Neural progenitor cell (in vitro differentiated cells): Measurements from ENCODE around the gene SMAD6. TPM values are rescaled to one million over a fixed set of nuclear protein-coding genes. Genes with fewer than 3 reads are reported as not detected.

Experiments used
- DNase-seq: peaks from one replicate; pipeline ENCODE4 v3.0.0-alpha.2; 2016; ENCODE audit warnings: low spot score
- H2AFZ ChIP-seq: fragments of 200-600 bp; sonication (generic); replicated peaks from 2 replicates; pipeline ENCODE4 v1.6.1; 2016; ENCODE audit warnings: antibody characterized with exemption
- H3F3A ChIP-seq: fragments of 200-600 bp; sonication (generic); 2 replicates; pipeline ENCODE4 v1.6.1; 2016; ENCODE audit warnings: antibody characterized with exemption, low read depth
- H3K27ac ChIP-seq: fragments of 200-600 bp; sonication (generic); 2 replicates; pipeline ENCODE4 v1.5.1; 2016; ENCODE audit warnings: mild to moderate bottlenecking
- H3K27me3 ChIP-seq: fragments of 200-600 bp; sonication (generic); 2 replicates; pipeline ENCODE4 v1.6.1; 2016; ENCODE audit warnings: mild to moderate bottlenecking, moderate library complexity
- H3K36me3 ChIP-seq: fragments of 200-600 bp; sonication (generic); 2 replicates; pipeline ENCODE4 v1.5.1; 2016
- H3K4me1 ChIP-seq: fragments of 200-600 bp; sonication (generic); 2 replicates; pipeline ENCODE4 v1.6.1; 2016; ENCODE audit warnings: mixed run types
- H3K4me2 ChIP-seq: fragments of 200-600 bp; sonication (generic); 2 replicates; pipeline ENCODE4 v1.6.1; 2016
- H3K4me3 ChIP-seq: fragments of 200-600 bp; sonication (generic); 2 replicates; pipeline ENCODE4 v1.5.1; 2016
- H3K79me2 ChIP-seq: fragments of 200-600 bp; sonication (generic); 2 replicates; pipeline ENCODE4 v1.6.1; 2016; ENCODE audit warnings: low read depth
- H3K9ac ChIP-seq: fragments of 200-600 bp; sonication (generic); 2 replicates; pipeline ENCODE4 v1.6.1; 2016
- H3K9me3 ChIP-seq: fragments of 200-600 bp; sonication (generic); 2 replicates; pipeline ENCODE4 v1.5.1; 2016; ENCODE audit warnings: low read depth
- H4K20me1 ChIP-seq: fragments of 200-600 bp; sonication (generic); 2 replicates; pipeline ENCODE4 v1.6.1; 2016; ENCODE audit warnings: low read depth
- H3K27ac Mint-ChIP-seq: 3 replicates; pipeline ENCODE4 v1.8.0; 2021; ENCODE audit warnings: mixed read lengths
- H3K27me3 Mint-ChIP-seq: 2 replicates; pipeline ENCODE4 v1.8.0; 2022; ENCODE audit warnings: low read depth, mild to moderate bottlenecking, inconsistent platforms, moderate library complexity, mixed read lengths; ENCODE audit not compliant: insufficient read depth
- H3K36me3 Mint-ChIP-seq: 3 replicates; pipeline ENCODE4 v1.8.0; 2021; ENCODE audit warnings: mixed read lengths
- H3K4me1 Mint-ChIP-seq: 3 replicates; pipeline ENCODE4 v1.8.0; 2021; ENCODE audit warnings: mixed read lengths
- H3K4me3 Mint-ChIP-seq: 3 replicates; pipeline ENCODE4 v1.8.0; 2021; ENCODE audit warnings: mild to moderate bottlenecking, moderate library complexity, mixed read lengths
- H3K9me3 Mint-ChIP-seq: 3 replicates; pipeline ENCODE4 v1.8.0; 2020; ENCODE audit warnings: mixed read lengths
- CTCF ChIP-seq: fragments of 200-600 bp; sonication (generic); IDR thresholded peaks from 2 replicates; pipeline ENCODE4 v1.5.1; 2017; ENCODE audit warnings: antibody characterized with exemption, mild to moderate bottlenecking
- EZH2 ChIP-seq: fragments of 200-600 bp; sonication (generic); IDR thresholded peaks from 2 replicates; pipeline ENCODE4 v1.6.1; 2017; ENCODE audit warnings: antibody characterized with exemption, mild to moderate bottlenecking, moderate library complexity
- EZH2phosphoT487 ChIP-seq: fragments of 200-600 bp; sonication (generic); IDR thresholded peaks from 2 replicates; pipeline ENCODE4 v1.6.1; 2017; ENCODE audit warnings: antibody characterized with exemption
- total RNA-seq: library from RNA; depleted of rRNA; stranded (reverse); fragments of >200 nt; gene quantifications from 2 replicates; pipeline ENCODE4 v1.2.3, GENCODE V29; 2015; ENCODE audit warnings: low replicate concordance

SMAD6 gene
- total RNA-seq, 1 donor from 2014 or later: 3.4 TPM

GRCh38 chr15:66800584-66801235 is 98.7 kb downstream of the SMAD6 start:
- TF ChIP-seq EZH2phosphoT487 (no peak), EZH2 (no peak), CTCF (no peak)
- Mint-ChIP-seq H3K4me1 (peaks cover 48% of the 10 kb centered on the region), H3K36me3 (no peaks in the 10 kb centered on the region), H3K4me3 (no peak overlapping the region), H3K27me3 (peaks cover 7% of the 10 kb centered on the region), H3K9me3 (no peaks in the 10 kb centered on the region), H3K27ac (peak overlapping the region; percentile 92)
- no peaks in the 10 kb centered on the region for H3K36me3 ChIP-seq
- peaks cover 17% of the 10 kb centered on the region for H3K4me1 ChIP-seq
- H3K27me3 ChIP-seq: no peaks in the 10 kb centered on the region
- H4K20me1 ChIP-seq: no peaks in the 10 kb centered on the region
- H3K4me2 ChIP-seq: no peak overlapping the region
- no peak overlapping the region for H3K4me3 ChIP-seq
- peak overlapping the region; percentile 73 for H2AFZ ChIP-seq
- no peak for DNase-seq
- H3K9me3 ChIP-seq: no peaks in the 10 kb centered on the region
- no peak overlapping the region for H3K9ac ChIP-seq
- H3K27ac ChIP-seq: no peak overlapping the region
- H3K79me2 ChIP-seq: no peaks in the 10 kb centered on the region
- H3F3A ChIP-seq: no peaks in the 10 kb centered on the region

- H3K9ac ChIP-seq: no peak overlapping the region
- H3K4me3 ChIP-seq: no peak overlapping the region
- no peak for DNase-seq
- no peaks in the 10 kb centered on the region for H3K27me3 ChIP-seq
- Mint-ChIP-seq H3K27ac (peak overlapping the region; percentile 92), H3K27me3 (peaks cover 7% of the 10 kb centered on the region), H3K36me3 (no peaks in the 10 kb centered on the region), H3K4me1 (peaks cover 51% of the 10 kb centered on the region), H3K9me3 (peaks cover 2% of the 10 kb centered on the region), H3K4me3 (no peak overlapping the region)
- no peak overlapping the region for H3K27ac ChIP-seq
- no peak overlapping the region for H3K4me2 ChIP-seq
- no peaks in the 10 kb centered on the region for H3K36me3 ChIP-seq
- TF ChIP-seq EZH2 (no peak), EZH2phosphoT487 (no peak), CTCF (no peak)
- no peaks in the 10 kb centered on the region for H3K79me2 ChIP-seq
- H3F3A ChIP-seq: no peaks in the 10 kb centered on the region
- no peaks in the 10 kb centered on the region for H4K20me1 ChIP-seq
- no peak overlapping the region for H2AFZ ChIP-seq
- H3K4me1 ChIP-seq: peaks cover 17% of the 10 kb centered on the region
- H3K9me3 ChIP-seq: no peaks in the 10 kb centered on the region
Observed at GRCh38 chr15:66801266-66801665, 99.2 kb downstream of the SMAD6 start.

DNA sequence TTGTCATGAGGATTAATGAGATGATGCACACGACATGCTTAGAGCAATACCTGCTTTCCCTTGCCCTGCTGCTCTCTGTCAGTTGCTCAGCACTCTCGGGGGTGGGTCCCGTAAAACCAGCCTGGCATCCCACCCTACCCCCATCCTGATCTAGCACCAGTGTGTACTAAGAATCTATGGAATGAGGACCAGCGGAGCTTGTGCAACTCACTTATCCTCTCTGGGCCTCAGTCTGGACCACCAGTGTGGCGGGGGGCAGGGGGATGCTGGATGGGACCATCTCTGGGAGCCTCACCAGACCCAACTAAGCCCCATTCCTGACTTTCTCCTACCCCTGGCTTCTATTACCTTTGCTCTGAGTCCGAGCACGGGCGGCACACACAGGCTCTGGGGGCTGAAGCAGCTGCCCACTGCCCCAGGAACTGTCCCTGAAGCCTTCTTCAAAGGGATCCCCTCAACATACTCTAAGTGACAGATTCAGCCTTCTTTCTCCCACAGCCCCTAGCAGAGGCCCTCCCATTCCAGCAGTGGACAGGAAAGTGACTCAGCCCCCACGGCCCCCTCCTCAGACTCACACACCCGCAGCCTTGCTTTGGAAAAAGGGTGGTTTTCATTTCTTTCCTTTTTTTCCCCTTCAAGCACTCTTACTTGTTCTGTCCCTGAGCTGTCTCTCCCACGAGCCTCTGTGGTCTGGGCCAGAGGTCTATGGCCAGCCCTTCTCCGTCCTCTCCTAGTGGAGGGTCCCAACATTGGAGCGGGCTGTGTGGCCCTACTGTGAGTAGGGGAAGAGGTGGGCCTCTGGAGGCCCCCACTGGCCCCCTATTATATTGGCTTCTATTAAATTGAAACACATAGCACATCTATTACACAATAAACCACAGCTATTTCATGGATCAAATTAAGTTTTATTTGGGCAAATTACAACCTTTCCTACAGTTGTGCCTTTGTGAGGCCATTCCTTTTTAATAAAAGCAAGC is 100.3 kb downstream of the SMAD6 start:
- Histone ChIP-seq H3K9ac (no peak overlapping the region), H3K9me3 (no peaks in the 10 kb centered on the region), H3K36me3 (no peaks in the 10 kb centered on the region), H3K4me1 (peaks cover 17% of the 10 kb centered on the region), H3F3A (no peaks in the 10 kb centered on the region), H4K20me1 (no peaks in the 10 kb centered on the region), H3K79me2 (no peaks in the 10 kb centered on the region), H3K27me3 (no peaks in the 10 kb centered on the region), H2AFZ (peak overlapping the region; percentile 40), H3K4me2 (no peak overlapping the region), H3K27ac (no peak overlapping the region), H3K4me3 (no peak overlapping the region)
- Mint-ChIP-seq H3K27me3 (peaks cover 7% of the 10 kb centered on the region), H3K4me3 (no peak overlapping the region), H3K9me3 (peaks cover 4% of the 10 kb centered on the region), H3K36me3 (no peaks in the 10 kb centered on the region), H3K4me1 (peaks cover 52% of the 10 kb centered on the region), H3K27ac (peak overlapping the region; percentile 99)
- TF ChIP-seq EZH2phosphoT487 (no peak), CTCF (no peak), EZH2 (no peak)
- no peak for DNase-seq
